ENCODE measurements around the gene ASB13.

The ASB13 gene

GRCh38 chr10:5669604-5670003 lies 3.2 kb upstream of the ASB13 start:
- no peak for DNase-seq (ENCODE audit: low read depth)

DNA sequence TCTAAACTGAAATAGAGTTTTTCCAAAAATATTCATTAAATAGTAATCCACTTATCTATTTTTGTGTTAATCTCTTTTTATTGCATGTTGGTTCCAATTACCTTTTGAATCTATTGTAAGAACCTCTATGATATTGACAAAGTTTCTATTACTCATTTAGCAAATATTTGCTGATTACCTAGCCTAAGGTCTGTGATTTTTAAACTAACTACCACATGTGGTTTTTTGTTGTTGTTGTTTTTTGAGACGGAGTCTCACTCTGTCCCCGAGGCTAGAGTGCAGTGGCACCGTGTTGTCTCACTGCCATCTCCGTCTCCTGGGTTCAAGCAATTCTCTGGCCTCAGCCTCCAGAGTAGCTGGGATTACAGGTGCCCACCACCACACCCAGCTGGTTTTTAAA lies 2.0 kb upstream of the ASB13 start:
- DNase-seq (ENCODE audit: low read depth), result no peak

GRCh38 chr10:5666841-5667630 lies 641 bp upstream of the ASB13 start:
- no peak for DNase-seq (ENCODE audit: low read depth)

DNA sequence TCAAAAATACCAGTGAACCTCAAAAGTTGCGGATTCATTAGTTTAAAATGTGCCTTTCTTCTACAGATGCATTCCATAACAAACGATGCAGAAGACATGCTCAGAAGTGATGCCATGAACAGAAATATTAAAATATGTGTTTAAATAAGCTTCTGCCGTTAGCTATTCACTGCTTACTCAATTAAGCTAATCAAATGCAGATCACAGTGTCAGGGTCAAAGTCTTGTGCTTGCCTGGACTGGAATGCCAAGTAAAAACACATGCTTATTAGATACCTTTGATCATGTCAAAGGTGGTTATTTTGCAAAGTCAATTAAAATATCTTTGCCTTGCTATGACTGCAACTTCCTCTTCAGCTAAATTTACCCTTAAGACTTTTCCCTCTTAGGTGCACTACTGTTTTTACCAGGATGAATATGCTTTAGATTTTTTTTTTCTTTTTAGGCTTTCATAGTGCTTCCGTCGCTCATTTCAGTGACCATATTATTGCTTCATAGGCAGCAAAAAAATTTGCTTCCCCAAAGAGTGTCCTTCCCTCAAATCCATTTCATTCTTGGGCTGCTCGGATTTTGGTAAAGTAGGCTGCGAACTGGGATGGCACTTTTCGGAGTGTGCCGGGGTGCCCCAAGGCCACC lies 905 bp downstream of the ASB13 start:
- no peak for DNase-seq (ENCODE audit: low read depth)

GRCh38 chr10:5663692-5664427 lies 2.5 kb downstream of the ASB13 start:
- DNase-seq (ENCODE audit: low read depth), result no peak

GRCh38 chr10:5662708-5663579 lies 3.5 kb downstream of the ASB13 start:
- DNase-seq (ENCODE audit: low read depth), result no peak

DNA sequence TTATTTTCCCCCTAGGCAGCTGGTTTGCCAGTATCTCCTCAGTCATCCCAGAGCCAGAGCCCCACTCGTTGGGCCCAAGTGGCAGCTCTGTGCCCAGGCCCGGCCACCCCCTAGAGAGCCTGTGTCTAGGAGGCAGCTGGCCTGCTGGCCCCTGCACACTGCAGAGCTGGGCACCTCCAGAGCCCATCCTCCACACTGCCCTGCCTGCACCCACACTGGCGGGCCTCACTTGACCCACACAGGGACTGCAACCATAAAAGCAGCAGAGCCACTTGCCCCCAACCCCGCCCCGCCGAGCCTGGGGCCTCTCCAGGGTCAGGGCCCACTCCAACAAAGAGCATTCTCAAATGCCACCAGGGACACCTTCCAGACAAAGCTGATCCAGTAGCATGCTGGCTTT lies 5.4 kb downstream of the ASB13 start:
- no peak for DNase-seq (ENCODE audit: low read depth)

- DNase-seq (ENCODE audit: low read depth), result no peak
Measured at GRCh38 chr10:5659702-5660528, 6.5 kb downstream of the ASB13 start.

GRCh38 chr10:5658871-5659618 lies 7.3 kb downstream of the ASB13 start:
- no peak for DNase-seq (ENCODE audit: low read depth)

DNA sequence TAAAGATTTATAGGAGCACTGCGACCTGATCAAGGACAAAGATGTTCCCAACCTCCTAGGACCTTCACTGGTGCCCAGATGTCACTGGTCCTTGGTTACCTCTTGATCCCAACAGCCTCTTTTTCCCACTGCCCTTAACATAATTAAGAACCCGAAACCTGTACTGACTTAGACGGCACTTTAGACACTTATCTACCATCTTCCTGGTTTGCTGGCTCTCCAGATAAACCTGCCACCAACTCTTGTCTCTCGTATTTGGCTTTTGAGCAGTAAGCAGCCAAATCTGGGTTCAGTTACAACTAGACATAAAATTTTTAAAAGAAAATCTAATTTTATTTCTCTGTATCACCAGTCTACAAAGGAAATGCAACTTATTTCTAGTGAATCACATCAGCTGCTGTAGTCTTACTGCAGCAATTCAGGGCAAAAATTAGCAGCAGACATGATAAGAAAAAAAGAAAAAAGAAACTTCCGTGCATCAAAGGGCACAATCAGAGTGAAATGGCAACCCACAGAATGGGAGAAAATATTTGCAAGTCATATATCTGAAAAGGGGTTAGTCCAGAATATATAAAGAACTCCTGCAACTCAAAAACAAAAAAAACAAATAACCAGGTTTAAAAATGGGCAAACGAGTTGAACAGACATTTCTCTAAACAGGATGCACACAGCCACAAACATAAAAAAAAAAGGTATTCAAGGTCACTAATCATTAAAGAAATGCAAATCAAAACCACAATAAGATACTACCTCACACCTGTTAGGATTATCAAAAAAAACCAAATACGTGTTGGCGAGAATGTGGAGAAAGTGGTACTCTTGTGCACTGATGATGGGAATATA lies 9.4 kb downstream of the ASB13 start:
- no peak for DNase-seq (ENCODE audit: low read depth)

- DNase-seq (ENCODE audit: low read depth), result no peak
Measured at GRCh38 chr10:5655121-5655520, 11.3 kb downstream of the ASB13 start.

GRCh38 chr10:5654218-5654755 lies 12.1 kb downstream of the ASB13 start:
- DNase-seq (ENCODE audit: low read depth), result no peak

DNA sequence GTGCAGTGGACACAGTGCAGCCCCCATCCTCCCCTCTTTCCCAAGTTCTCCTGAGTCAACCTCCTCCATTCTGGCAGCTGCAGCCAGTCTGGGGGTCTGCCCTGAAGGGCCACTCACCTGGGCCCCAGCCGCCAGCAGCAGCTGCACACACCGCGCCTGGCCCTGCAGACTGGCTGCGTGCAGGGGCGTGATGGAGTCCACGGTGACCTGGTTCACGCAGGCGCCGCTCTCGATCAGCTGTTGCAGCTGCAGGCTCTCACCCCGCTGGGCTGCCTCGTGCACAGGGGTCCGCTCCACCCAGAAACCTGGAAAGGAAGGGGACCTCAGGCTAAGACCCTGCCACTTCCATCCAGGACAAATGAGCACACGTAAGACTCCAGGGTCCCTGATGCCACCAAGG lies 13.6 kb downstream of the ASB13 start:
- DNase-seq (ENCODE audit: low read depth), result no peak

- no peak for DNase-seq (ENCODE audit: low read depth)
Measured at GRCh38 chr10:5651388-5651764, 15.0 kb downstream of the ASB13 start.

DNA sequence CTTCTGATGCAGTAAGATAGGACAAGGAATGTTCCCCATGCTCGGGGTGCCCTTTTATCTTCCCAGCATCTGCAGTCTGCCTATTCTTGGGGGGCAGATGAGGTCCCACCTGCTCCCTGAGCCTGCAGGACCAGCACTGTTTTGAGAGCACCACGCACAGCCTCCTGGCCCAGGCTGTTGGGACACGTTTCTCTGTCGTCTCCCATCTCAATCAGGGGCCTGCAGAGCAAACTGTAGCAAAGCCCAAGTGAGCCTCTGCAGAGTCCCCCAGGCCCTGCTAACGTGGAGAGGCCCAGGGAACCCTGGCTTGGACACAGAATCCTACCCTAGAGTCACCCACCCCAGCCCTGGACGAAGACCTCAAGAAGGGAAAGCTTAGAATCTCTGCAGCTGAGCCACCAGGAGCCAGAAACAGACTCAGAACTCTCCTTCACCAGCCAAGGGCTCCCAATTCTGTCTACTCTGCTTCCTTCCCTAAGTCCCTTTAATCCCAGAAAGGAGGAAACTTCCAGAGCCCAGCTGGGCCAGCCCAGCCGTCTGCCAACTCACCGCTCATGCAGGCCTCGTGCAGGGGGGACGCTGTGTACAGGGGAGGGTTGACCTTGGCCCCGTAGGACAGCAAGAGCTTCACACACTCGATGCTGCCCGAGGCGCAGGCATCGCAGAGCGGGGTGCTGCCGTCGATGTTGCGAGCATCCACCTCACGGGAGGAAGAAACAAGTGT lies 15.6 kb downstream of the ASB13 start:
- no peak for DNase-seq (ENCODE audit: low read depth)

- no peak for DNase-seq (ENCODE audit: low read depth)
Measured at GRCh38 chr10:5649746-5650145, 16.6 kb downstream of the ASB13 start.

DNA sequence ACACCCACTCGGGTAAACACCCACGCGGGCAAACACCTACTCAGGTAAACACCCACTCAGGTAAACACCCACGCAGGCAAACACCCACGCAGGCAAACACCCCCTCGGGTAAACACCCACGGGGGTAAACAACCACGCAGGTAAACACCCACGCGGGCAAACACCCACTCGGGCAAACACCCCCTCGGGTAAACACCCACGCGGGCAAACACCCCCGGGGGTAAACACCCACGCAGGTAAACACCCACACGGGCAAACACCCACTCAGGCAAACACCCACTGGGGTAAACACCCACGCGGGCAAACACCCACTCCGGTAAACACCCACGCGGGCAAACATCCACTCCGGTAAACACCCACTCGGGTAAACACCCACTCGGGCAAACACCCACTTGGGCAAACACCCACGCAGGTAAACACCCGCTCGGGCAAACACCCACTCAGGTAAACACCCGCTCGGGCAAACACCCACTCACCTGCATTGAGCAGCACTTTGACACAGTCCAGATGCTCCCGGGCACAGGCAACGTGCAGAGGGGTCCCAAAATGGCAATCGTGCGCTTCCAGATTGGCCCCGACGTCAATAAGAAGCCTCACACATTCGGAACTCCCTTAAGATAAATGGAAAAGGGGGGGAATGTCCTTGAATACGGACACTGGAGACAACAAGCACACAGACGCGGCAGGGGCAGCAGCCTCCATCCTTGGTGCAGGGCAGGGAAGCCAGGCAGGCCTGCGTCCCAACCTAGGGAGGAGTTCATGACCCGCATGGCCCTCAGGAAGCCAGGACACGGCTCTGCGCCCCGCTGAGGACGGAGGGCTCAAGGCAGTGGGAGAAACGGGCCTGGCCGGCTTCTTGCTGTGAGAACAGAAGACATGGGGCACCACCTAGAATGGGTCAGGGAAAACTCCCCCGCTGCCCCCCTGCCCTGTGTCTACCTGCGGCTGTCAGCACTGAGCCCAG lies 17.6 kb downstream of the ASB13 start:
- no peak for DNase-seq (ENCODE audit: low read depth)
